ENCODE results near the gene DDX25. TPM values are rescaled to one million over a fixed set of nuclear protein-coding genes. Genes with fewer than 3 reads are reported as not detected.

Gene DDX25
- total RNA-seq, 1 donor from 2014 or later = not detected

DNA sequence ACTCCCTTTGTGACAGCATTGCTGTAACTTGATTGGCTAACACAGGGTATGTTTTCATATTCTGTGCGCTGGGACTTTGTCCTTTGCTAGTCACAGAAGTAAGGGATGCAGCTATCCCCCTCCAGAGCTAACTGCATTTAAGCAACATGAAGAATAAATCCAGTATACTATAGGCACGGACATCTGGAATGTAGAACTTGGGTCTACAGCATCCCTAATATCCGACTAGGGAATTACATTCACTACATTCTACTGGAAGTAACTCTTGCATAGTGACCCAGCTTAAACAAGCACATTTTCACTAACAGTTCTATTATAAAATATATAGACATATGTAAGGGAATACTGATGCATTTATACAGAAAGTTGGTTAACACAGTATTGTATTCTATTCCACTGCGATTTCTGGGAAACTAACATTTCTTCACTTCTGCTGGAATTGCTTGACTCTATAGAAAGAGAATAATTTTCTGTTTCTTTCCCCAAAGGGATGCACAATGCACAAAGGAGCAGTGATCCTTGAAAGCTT, 54.6 kb downstream of the DDX25 start:
- no peak overlapping the region for H3K4me3 Mint-ChIP-seq (ENCODE audit: unreplicated experiment)
- peaks cover 20% of the 10 kb centered on the region for H3K36me3 Mint-ChIP-seq (ENCODE audit: unreplicated experiment)
- no peak overlapping the region for H3K27ac Mint-ChIP-seq (ENCODE audit: unreplicated experiment)
- peaks cover 2% of the 10 kb centered on the region for H3K4me1 Mint-ChIP-seq (ENCODE audit: unreplicated experiment)
- no peaks in the 10 kb centered on the region for H3K27me3 Mint-ChIP-seq (ENCODE audit: unreplicated experiment)
- DNase-seq (ENCODE audit: extremely low spot score, unreplicated experiment) = no peak
- TF ChIP-seq, protein P1, sequence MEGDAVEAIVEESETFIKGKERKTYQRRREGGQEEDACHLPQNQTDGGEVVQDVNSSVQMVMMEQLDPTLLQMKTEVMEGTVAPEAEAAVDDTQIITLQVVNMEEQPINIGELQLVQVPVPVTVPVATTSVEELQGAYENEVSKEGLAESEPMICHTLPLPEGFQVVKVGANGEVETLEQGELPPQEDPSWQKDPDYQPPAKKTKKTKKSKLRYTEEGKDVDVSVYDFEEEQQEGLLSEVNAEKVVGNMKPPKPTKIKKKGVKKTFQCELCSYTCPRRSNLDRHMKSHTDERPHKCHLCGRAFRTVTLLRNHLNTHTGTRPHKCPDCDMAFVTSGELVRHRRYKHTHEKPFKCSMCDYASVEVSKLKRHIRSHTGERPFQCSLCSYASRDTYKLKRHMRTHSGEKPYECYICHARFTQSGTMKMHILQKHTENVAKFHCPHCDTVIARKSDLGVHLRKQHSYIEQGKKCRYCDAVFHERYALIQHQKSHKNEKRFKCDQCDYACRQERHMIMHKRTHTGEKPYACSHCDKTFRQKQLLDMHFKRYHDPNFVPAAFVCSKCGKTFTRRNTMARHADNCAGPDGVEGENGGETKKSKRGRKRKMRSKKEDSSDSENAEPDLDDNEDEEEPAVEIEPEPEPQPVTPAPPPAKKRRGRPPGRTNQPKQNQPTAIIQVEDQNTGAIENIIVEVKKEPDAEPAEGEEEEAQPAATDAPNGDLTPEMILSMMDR (IDR thresholded peaks at IDR 0.05) = no peak
- H3K9me3 Mint-ChIP-seq (ENCODE audit: unreplicated experiment) = peaks cover 14% of the 10 kb centered on the region

DNA sequence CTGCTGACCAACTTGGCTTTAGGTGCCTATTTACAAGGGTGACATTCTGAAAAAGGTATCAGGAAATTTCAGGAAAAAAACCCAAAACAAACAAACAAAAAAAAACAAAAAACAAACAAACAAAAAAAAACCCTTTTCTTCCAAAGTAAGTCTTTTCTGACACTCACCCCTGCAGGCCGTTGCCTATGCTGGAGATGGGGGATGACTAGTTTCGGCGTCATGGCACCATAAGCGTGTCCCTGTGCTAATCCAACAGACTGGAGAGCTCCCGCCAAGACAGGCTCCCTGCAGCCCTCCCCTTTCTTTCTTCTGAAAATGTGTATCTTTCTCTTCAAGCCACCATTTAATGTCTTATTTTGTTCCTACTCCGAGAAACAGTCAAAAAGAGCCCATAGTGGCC, 55.2 kb downstream of the DDX25 start:
- peaks cover 2% of the 10 kb centered on the region for H3K4me1 Mint-ChIP-seq (ENCODE audit: unreplicated experiment)
- H3K27ac Mint-ChIP-seq (ENCODE audit: unreplicated experiment) = no peak overlapping the region
- H3K27me3 Mint-ChIP-seq (ENCODE audit: unreplicated experiment) = no peaks in the 10 kb centered on the region
- no peak overlapping the region for H3K4me3 Mint-ChIP-seq (ENCODE audit: unreplicated experiment)
- TF ChIP-seq, protein P1 (IDR thresholded peaks at IDR 0.05) = no peak
- no peak for DNase-seq (ENCODE audit: extremely low spot score, unreplicated experiment)
- peaks cover 15% of the 10 kb centered on the region for H3K9me3 Mint-ChIP-seq (ENCODE audit: unreplicated experiment)
- H3K36me3 Mint-ChIP-seq (ENCODE audit: unreplicated experiment) = peaks cover 20% of the 10 kb centered on the region

DNA sequence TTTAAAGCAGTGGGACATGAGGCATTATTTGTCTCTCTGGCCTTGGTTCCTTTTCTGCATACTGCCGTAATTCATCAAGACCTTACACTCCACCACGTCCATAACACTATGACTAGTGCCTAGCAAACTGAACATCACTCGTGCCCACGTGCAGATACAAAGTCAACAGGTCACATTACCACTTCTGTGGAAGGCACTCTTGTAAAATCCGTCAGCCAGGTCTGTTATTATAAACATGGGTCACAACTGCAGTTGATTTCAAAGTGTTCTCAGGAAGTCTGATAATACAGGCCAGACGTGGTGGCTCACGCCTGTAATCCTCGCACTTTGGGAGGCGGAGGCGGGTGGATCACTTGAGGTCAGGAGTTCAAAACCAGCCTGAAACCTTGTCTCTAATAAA, 55.6 kb downstream of the DDX25 start:
- Mint-ChIP-seq H3K27ac (ENCODE audit: unreplicated experiment) (no peak overlapping the region), H3K27me3 (ENCODE audit: unreplicated experiment) (no peaks in the 10 kb centered on the region), H3K36me3 (ENCODE audit: unreplicated experiment) (peaks cover 20% of the 10 kb centered on the region), H3K4me1 (ENCODE audit: unreplicated experiment) (peaks cover 2% of the 10 kb centered on the region), H3K9me3 (ENCODE audit: unreplicated experiment) (peaks cover 15% of the 10 kb centered on the region), H3K4me3 (ENCODE audit: unreplicated experiment) (no peak overlapping the region)
- TF ChIP-seq, protein P1 (IDR thresholded peaks at IDR 0.05) = no peak
- no peak for DNase-seq (ENCODE audit: extremely low spot score, unreplicated experiment)

GRCh38 chr11:125960771-125961170, 56.5 kb downstream of the DDX25 start:
- no peaks in the 10 kb centered on the region for H3K27me3 Mint-ChIP-seq (ENCODE audit: unreplicated experiment)
- H3K36me3 Mint-ChIP-seq (ENCODE audit: unreplicated experiment) = peaks cover 20% of the 10 kb centered on the region
- H3K27ac Mint-ChIP-seq (ENCODE audit: unreplicated experiment) = no peak overlapping the region

DNA sequence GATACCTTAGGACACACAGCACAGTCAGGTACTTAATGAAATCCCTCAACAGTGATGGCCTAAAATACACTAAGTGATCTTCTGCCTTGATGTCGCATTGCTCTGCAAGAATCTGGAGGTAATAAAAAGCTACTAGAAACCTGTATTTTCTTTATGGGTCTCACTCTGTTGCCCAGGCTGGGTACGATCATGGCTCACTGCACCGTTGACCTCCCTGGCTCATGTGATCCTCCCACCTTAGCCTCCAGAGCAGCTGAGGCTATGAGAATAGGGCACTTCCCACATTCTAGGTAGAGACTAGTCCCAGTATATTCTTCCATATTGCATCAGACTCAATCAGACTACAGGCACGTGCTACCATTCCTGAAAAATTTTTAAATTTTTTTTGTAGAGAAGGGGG, 63.2 kb downstream of the DDX25 start:
- peaks cover 13% of the 10 kb centered on the region for H3K36me3 Mint-ChIP-seq (ENCODE audit: unreplicated experiment)
- DNase-seq (ENCODE audit: extremely low spot score, unreplicated experiment) = no peak
- TF ChIP-seq, protein P1 (IDR thresholded peaks at IDR 0.05) = no peak

More at GRCh38 chr11:125960771-125961170, 56.5 kb downstream of the DDX25 start:
- TF ChIP-seq, protein P1 (IDR thresholded peaks at IDR 0.05) = no peak
- DNase-seq (ENCODE audit: extremely low spot score, unreplicated experiment) = no peak
- H3K9me3 Mint-ChIP-seq (ENCODE audit: unreplicated experiment) = peaks cover 15% of the 10 kb centered on the region
- no peak overlapping the region for H3K4me3 Mint-ChIP-seq (ENCODE audit: unreplicated experiment)
- peaks cover 2% of the 10 kb centered on the region for H3K4me1 Mint-ChIP-seq (ENCODE audit: unreplicated experiment)

More for the DNA sequence above, 63.2 kb downstream of the DDX25 start:
- Mint-ChIP-seq H3K4me1 (ENCODE audit: unreplicated experiment) (peaks cover 12% of the 10 kb centered on the region), H3K9me3 (ENCODE audit: unreplicated experiment) (peaks cover 14% of the 10 kb centered on the region), H3K4me3 (ENCODE audit: unreplicated experiment) (no peak overlapping the region), H3K27ac (ENCODE audit: unreplicated experiment) (no peak overlapping the region), H3K27me3 (ENCODE audit: unreplicated experiment) (no peaks in the 10 kb centered on the region)

Measured in osteocyte (in vitro differentiated cells).